PC-3 (cell line): ENCODE measurements around the gene ICE1.

Experiments used
- CTCF ChIP-seq: fragments of 300-600 bp; sonication (generic); conservative IDR thresholded peaks from 2 replicates; pipeline ENCODE4 v1.5.1; 2017; ENCODE audit warnings: antibody characterized with exemption, low read depth, mild to moderate bottlenecking, low read length
- EZH2phosphoT487 ChIP-seq: fragments of 300-600 bp; sonication (generic); IDR thresholded peaks from 2 replicates; pipeline ENCODE4 v1.6.1; 2018; ENCODE audit warnings: mild to moderate bottlenecking, antibody characterized with exemption, low read length, borderline replicate concordance

- TF ChIP-seq CTCF (no peak), EZH2phosphoT487 (no peak)
Observed at GRCh38 chr5:5423586-5423985, 1.1 kb downstream of the ICE1 start.
